GM18520 (cell line): ENCODE data around the gene RTCA.
"Not testable (repeated sequence)": the region's sequence is repeated elsewhere in the genome, so short reads cannot be mapped to it uniquely, and the experiment has no call there.

ENCODE experiments used
- ATAC-seq: cut with Tn5 transposase; IDR thresholded peaks from one replicate; pipeline ENCODE4 v1.9.1; 2021; ENCODE audit not compliant: unreplicated experiment

RTCA gene

GRCh38 chr1:100265931-100266740 lies at the start of gene RTCA:
TSS of gene RTCA (plus strand) at chr1:100266216. CDS start at chr1:100266376, 160 bp downstream.
- ATAC-seq: peak; percentile 98

DNA sequence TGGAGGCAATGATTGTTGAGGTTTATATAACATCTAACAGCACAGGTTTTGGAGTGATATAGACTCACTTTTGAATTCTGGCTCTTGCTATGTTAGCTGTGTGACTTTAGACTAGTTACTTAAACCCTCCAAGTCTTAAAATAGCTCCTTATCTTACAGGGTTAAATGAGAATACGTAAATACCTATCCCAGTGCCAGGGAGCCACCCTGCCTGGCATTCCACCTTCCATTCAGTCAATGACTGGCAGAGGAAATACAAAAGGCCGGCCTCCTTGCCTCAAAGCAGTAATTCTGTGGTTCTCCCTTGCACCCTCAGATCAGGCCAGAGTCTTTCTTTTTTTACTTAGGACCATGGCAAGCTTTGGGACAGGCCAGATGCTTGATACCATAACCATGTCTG lies 48.2 kb upstream of the RTCA start:
- ATAC-seq: no peak

DNA sequence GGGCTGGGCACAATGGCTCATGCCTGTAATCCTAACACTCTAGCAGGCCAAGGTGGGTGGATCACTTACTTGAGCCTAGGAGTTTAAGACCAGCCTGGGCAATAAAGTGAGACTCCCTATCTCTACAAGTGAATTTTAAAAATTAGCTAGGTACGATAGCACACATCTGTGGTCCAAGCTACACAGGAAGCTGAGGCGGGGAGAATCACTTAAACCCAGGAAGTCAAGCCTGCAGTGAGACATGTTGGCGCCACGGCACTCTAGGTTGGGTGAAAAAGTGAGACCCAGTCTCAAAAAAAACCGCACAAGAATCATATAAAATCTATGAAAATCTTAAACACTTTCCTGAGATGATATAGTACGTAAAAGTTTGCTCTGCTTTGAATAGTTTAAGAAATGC lies 46.6 kb upstream of the RTCA start:
- no peak for ATAC-seq

DNA sequence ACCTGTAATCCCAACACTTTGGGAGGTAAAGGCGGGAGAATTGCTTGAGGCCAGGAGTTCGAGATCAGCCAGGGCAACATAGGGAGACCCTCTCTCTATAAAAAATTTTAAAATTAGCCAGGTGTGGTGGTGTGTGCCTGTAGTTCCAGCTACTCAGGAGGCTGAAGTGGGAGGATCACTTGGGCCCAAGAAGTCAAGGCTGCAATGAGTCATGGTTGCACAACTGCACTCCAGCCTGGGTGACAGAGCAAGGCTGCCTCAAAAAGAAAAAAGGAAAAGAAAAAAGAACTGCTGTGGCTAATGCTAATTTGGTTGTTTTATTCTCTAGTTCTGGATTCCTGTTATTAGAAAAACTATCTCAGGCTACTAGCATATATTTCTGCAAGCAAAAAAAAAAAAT lies 46.1 kb upstream of the RTCA start:
- ATAC-seq: no peak

GRCh38 chr1:100222428-100222827 lies 43.6 kb upstream of the RTCA start:
- no peak for ATAC-seq

- ATAC-seq: no peak
Measured at GRCh38 chr1:100229681-100230443, 36.2 kb upstream of the RTCA start.

- no peak for ATAC-seq
Measured at GRCh38 chr1:100230765-100231164, 35.3 kb upstream of the RTCA start.

DNA sequence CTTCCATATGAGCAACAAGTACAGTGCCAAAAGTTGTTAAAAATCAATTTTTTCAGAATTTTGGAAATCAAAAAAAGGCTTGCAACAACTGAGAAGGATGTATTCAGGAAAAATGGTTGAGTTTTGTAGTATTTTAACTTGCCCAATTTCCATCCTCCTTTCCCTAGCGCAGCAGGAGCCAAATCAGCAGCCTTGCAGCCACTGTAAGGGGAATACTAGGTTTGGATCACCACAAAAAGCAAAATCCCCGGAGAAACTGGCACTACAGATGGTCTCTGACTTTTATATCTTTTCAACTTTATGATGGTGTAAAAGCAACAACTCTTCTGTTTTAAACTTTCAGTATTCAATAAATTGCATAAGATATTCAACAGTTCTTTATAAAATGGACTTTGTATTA lies 34.3 kb upstream of the RTCA start:
- ATAC-seq: no peak

DNA sequence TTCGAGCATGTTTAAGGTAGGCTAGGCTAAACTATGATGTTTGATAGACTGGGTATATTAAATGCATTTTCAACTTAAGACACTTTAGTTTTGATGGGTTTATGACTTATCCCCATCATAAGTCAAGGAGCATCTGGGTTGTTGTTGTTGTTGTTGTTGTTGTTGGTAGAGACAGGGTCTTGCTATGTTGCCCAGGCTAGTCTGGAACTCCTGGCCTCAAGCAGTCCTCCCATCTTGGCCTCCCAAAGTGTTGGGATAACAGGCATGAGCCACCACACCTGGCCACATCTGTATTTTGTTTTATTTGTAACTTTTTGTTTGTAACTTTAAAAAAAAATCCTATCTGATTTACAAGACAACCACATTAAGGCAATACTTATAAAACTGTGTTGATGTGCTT lies 33.9 kb upstream of the RTCA start:
- no peak for ATAC-seq

DNA sequence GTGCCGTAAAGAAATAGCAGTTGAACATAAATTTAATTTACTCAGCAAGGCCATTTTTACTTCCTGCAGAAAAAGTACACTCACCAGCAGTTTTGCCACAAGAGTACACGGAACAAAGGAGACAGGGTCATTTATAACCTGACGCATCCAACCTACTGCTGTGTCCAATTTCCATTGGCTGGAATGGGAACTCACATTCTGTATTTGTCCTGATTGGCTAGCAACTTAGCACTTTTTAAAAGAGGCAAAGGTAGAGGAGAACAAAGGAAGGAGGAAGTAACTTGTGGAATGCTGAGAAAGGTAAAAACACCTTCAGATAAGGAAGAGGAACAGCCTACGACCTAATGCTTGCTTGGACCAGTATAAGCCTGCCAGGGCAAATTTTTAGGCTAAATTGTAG lies 32.5 kb upstream of the RTCA start:
- not testable (repeated sequence) for ATAC-seq

DNA sequence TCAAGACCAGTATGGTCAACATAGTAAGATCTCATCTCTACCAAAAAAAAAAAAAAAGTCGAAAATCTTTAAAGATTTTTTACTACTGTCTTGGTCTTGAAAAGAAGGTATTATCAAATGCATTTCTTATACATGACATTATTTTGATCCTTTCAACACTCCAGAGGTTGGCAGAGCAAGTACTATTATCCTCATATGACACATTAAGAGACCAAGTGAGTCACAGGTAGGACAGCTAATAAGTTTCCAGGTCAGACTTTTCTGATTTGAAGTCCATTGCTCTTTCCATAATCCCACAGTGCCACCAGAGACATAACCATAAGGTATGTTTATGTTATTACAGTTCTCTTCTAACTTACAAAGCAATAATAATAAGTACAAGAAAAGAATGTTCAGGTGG lies 31.6 kb upstream of the RTCA start:
- ATAC-seq: no peak

DNA sequence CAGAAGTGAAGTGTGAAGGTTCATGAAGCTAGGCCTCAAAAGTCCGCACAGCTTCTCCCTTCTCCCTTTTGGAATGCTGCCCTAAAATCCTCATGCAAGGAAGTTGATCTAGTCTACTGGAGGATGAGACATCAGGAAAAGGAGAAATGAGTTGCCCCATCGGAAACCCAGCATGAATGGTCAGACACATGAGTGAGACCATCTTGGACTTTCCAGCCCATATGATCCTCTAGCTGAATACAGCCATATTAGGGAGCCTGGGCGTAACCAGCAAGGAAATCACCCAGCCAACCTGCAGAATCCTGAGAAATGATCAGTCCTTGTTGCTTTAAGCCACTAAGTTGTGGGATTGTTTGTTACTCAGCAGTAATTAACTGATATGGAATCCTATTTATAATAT lies 28.9 kb upstream of the RTCA start:
- ATAC-seq: no peak

DNA sequence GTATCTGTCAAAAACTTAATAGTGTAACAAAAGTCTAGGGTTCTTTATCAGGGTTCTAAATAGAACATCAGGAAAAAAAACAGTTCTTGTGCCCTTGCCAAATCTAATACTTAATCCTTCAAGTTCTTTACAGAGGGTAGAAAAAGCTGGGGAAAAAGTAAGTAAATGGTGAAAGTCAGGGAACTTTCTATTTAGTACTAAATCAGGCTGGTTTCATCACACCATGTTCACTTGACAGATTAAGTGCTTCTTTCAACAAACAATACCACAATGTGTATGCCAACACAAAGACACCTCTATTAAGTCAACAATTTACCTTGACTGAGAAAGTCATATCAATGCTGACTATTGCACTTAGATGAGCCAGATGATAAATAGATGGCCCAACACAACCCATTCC lies 26.1 kb upstream of the RTCA start:
- no peak for ATAC-seq

- no peak for ATAC-seq
Measured at GRCh38 chr1:100240631-100241030, 25.4 kb upstream of the RTCA start.

DNA sequence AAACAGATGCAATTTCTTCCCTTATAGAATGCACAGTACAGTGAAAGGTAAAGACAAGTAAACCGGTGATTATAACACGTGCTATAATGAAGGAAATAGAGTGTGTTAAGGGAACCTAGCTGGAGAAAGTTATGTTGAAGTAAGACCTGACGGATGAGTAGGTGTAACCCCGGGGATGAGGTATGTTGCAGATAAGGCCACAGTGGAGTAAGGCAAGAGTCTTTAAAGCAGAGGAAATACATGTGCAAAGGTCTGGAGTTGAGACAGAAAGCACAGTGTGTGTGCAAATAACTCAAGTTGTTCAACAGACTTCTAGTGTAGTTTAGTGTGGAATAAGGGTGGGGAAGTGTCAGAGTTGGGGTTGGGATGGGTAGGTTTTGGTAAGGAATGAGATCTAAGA lies 19.3 kb upstream of the RTCA start:
- no peak for ATAC-seq

DNA sequence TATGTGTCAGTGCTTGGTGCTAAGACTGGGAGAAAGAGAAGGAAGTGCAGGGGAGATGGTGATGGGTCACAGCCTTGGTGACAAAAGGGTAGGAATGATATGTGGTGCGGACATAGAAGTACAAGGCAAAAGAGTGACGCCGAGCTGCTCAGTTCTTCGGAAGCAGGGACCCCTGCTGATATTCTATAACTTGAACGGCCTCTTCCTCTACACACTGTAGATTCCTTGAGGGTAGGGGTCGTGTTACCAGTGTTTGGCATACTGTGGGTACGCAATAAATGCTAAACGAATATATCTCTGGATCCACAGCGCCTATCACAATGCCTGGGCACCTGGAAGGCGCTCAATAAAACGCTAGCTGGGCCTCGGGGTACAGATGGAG lies 16.9 kb upstream of the RTCA start:
- ATAC-seq: no peak

DNA sequence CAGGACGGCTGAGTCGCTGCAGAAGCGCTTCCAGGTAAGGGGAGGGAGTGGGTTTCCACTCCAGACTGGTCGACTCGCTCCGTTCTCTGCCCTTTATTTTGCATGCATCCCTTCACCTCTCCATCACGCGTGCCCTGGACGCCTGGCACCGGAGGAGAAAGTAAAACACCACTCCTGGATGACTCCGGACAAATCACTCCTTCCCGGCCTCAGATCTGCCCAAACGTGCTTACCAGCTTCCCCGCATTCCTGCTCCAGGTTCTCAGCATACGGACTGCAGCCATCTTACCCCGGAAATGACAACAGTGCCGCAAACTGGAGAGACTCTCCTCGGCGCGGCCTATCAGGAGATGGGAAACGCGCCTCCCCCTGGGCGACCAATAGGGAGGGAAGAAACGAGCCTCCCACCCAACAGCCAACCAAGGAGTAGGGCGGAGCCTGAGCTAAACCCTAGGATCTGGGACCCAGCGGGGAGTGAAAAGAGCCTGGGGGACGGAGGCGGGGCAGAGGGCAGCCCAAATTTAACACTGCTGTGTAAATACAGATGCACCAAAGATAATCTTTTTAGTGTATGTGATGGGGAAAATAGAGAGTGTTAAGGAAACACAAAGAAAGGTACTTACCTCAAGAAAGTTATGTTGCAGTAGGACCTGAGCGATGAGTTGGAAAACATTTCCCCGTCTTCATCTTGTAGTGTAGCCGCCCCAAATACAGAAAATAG lies 16.3 kb upstream of the RTCA start, which contains the start of gene DBT:
TSS of gene DBT (minus strand) at position 298 of the 721 bp plus-strand sequence. CDS start at position 284, 14 bp downstream.
- ATAC-seq: peak; percentile 100

DNA sequence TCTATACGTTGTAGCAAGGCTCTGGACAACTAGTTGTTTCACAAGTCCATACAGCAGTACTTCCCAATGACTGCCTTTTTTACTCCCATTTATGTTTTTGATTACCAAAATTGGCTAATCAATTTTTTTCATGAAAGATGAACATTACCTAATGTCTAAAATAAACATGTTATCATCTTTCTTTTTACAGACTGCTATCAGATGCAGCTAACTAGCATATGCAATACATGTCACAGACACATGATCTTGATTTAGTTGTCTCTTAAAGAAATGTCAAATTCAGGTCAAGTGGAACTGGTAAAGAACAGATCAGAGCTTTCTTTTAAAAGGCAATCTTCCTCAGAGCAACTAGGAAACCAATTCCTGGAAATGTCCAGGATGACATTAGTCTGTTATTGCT lies 15.8 kb upstream of the RTCA start:
- ATAC-seq: no peak

DNA sequence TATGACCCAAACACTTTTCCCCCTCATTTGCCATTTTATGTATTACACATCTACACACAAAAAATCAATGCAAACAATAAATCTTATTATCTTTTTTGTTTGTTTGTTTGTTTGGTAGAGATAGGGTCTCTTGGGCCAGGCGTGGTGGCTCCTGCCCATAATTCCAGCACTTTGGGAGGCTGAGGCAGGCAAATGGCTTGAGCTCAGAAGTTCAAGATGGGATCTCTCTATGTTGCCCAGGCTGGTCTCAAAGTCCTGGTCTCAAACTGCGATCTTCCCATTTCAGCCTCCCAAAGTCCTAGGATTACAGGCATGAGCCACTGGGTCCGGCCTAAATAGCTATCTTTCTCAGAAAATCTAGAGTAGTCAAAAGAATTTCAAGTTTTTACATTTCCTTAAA lies 15.2 kb upstream of the RTCA start:
- no peak for ATAC-seq

- no peak for ATAC-seq
Measured at GRCh38 chr1:100252901-100253300, 13.1 kb upstream of the RTCA start.

DNA sequence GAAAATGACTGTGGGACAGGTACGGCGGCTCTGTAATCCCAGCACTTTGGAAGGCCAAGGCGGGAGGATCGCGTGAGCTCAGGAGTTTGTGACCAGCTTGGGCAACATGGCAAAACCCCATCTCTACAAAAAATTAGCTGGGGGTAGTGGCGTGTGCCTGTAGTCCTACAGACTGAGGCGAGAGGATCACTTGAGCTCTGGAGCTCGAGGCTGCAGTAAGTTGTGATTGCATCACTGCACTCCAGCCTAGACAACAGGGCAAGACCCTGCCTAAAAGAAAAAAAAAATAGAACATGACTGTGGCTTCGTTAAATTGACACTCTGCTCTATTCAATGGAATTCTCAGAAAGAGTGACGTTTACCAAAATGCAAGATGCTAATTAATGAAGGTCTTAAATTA lies 12.5 kb upstream of the RTCA start:
- no peak for ATAC-seq

- not testable (repeated sequence) for ATAC-seq
Measured at GRCh38 chr1:100256273-100256672, 9.7 kb upstream of the RTCA start.
